Measurements from ENCODE around the gene EPHB1.

DNA sequence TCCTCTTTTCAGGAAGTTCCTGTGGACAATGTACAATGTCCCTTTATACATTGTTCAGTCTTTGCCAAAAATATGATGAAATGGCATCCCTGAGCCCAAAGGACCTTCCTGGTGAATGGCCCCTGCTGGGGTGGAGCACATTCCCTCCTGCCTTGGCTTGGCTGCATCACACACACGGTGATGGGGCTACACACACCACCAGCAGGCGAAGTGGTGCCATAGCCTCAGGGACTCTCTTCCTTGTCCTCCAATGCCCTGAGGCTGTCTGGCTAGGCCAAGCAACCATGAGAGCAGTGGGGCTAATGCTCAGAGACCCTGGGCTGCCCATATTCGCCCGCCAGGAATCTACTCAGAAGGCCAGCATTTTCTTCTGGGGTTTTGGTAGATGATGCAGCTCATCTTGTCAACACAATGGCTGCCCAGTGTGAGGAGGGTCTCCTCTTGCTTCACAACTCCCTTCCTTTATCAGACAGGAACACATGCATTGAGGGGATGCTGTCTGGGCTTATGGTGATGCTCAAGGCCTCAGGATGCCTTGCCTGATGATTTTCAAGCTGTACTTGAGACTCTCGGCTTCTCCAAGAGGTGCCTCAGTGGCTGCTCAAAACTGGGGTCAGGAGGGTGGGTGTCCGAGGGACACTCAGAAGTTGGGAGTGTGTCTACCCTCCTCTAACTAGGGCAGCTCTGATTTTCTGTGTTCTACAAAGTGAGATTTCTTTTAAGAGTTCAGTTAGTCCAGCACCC lies 40.9 kb upstream of the EPHB1 start:
- TF ChIP-seq, protein P1, sequence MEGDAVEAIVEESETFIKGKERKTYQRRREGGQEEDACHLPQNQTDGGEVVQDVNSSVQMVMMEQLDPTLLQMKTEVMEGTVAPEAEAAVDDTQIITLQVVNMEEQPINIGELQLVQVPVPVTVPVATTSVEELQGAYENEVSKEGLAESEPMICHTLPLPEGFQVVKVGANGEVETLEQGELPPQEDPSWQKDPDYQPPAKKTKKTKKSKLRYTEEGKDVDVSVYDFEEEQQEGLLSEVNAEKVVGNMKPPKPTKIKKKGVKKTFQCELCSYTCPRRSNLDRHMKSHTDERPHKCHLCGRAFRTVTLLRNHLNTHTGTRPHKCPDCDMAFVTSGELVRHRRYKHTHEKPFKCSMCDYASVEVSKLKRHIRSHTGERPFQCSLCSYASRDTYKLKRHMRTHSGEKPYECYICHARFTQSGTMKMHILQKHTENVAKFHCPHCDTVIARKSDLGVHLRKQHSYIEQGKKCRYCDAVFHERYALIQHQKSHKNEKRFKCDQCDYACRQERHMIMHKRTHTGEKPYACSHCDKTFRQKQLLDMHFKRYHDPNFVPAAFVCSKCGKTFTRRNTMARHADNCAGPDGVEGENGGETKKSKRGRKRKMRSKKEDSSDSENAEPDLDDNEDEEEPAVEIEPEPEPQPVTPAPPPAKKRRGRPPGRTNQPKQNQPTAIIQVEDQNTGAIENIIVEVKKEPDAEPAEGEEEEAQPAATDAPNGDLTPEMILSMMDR (IDR thresholded peaks at IDR 0.05; ENCODE audit: low read depth, low read length, missing input control): no peak
- TF ChIP-seq SP1 (IDR thresholded peaks at IDR 0.05): no peak
- TF ChIP-seq JUND (IDR thresholded peaks at IDR 0.05): no peak
- TF ChIP-seq, protein P2, sequence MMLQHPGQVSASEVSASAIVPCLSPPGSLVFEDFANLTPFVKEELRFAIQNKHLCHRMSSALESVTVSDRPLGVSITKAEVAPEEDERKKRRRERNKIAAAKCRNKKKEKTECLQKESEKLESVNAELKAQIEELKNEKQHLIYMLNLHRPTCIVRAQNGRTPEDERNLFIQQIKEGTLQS (IDR thresholded peaks at IDR 0.05): no peak
- TF ChIP-seq TAF1 (conservative IDR thresholded peaks at IDR 0.05): no peak
- TF ChIP-seq GABPA (IDR thresholded peaks at IDR 0.05 in 1 of 2, conservative IDR thresholded peaks at IDR 0.05 in 1 of 2): no peak
- TF ChIP-seq YY1 (IDR thresholded peaks at IDR 0.05): no peak
- TF ChIP-seq FOXA1 (IDR thresholded peaks at IDR 0.05): no peak
- TF ChIP-seq RAD21 (IDR thresholded peaks at IDR 0.05): no peak
- no peak for TF ChIP-seq RXRA (IDR thresholded peaks at IDR 0.05)
- TF ChIP-seq, protein P3, sequence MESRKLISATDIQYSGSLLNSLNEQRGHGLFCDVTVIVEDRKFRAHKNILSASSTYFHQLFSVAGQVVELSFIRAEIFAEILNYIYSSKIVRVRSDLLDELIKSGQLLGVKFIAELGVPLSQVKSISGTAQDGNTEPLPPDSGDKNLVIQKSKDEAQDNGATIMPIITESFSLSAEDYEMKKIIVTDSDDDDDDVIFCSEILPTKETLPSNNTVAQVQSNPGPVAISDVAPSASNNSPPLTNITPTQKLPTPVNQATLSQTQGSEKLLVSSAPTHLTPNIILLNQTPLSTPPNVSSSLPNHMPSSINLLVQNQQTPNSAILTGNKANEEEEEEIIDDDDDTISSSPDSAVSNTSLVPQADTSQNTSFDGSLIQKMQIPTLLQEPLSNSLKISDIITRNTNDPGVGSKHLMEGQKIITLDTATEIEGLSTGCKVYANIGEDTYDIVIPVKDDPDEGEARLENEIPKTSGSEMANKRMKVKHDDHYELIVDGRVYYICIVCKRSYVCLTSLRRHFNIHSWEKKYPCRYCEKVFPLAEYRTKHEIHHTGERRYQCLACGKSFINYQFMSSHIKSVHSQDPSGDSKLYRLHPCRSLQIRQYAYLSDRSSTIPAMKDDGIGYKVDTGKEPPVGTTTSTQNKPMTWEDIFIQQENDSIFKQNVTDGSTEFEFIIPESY (IDR thresholded peaks at IDR 0.05): no peak
- TF ChIP-seq, protein P4, sequence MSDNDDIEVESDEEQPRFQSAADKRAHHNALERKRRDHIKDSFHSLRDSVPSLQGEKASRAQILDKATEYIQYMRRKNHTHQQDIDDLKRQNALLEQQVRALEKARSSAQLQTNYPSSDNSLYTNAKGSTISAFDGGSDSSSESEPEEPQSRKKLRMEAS (IDR thresholded peaks at IDR 0.05): no peak
- no peak for TF ChIP-seq NR2F2 (IDR thresholded peaks at IDR 0.05)
- TF ChIP-seq, protein P5, sequence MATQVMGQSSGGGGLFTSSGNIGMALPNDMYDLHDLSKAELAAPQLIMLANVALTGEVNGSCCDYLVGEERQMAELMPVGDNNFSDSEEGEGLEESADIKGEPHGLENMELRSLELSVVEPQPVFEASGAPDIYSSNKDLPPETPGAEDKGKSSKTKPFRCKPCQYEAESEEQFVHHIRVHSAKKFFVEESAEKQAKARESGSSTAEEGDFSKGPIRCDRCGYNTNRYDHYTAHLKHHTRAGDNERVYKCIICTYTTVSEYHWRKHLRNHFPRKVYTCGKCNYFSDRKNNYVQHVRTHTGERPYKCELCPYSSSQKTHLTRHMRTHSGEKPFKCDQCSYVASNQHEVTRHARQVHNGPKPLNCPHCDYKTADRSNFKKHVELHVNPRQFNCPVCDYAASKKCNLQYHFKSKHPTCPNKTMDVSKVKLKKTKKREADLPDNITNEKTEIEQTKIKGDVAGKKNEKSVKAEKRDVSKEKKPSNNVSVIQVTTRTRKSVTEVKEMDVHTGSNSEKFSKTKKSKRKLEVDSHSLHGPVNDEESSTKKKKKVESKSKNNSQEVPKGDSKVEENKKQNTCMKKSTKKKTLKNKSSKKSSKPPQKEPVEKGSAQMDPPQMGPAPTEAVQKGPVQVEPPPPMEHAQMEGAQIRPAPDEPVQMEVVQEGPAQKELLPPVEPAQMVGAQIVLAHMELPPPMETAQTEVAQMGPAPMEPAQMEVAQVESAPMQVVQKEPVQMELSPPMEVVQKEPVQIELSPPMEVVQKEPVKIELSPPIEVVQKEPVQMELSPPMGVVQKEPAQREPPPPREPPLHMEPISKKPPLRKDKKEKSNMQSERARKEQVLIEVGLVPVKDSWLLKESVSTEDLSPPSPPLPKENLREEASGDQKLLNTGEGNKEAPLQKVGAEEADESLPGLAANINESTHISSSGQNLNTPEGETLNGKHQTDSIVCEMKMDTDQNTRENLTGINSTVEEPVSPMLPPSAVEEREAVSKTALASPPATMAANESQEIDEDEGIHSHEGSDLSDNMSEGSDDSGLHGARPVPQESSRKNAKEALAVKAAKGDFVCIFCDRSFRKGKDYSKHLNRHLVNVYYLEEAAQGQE (IDR thresholded peaks at IDR 0.05): no peak
